CD4-positive, alpha-beta T cell treated with Interferon gamma for 1 hour (primary cell): ENCODE data around the gene SLC25A4.
"Not testable (repeated sequence)": the region's sequence is repeated elsewhere in the genome, so short reads cannot be mapped to it uniquely, and the experiment has no call there.

Source experiments
- DNase-seq: peaks from one replicate; pipeline ENCODE4 v3.0.0-alpha.2; 2020

Gene SLC25A4

DNA sequence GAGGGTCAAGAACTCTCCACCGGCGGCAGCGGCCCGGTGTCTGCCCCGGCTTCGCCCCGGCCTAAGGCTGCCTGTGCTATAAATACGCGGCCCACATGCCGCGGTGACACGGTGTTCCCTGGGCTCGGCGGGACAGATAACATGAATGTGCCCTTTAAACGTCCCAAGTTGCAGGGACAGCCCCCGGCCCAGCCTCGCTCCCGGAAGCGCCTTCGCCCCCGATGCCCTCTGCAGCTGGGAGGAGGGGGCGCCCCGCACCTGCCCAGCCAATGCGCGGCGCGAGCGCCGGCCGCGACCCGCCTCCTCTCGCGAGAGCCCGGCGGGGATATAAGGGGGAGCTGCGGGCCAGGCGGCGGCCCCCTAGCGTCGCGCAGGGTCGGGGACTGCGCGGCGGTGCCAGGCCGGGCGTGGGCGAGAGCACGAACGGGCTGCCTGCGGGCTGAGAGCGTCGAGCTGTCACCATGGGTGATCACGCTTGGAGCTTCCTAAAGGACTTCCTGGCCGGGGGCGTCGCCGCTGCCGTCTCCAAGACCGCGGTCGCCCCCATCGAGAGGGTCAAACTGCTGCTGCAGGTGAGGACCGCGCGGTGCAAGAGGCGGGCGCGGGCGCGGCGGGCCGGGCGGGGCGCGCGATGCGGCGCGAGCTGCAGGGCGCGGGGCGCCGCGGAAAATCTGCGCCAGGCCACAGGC, at the start of gene SLC25A4:
TSS of gene SLC25A4 (plus strand) at position 355 of the 689 bp plus-strand sequence. CDS start at position 462, 107 bp downstream.
- peak; percentile 84 for DNase-seq

DNA sequence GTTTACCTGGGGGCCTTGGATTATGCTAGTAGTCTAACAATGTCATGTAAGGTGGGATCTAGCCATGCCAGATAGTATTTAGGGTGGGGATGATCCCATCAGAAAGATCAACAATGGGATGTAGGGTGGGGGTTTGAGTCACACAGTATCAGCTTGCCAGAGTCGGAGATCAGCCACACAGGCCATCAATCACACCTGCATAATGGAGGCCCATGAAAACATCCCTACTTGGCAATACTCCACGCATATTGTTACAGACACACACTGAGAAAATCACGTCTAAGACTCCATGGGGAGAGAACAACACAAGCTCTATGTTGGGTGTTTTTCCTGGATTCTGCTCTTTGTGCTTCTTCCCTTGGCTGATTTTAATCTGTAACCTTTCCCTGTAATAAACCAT, 49.5 kb upstream of the SLC25A4 start:
- no peak for DNase-seq

DNA sequence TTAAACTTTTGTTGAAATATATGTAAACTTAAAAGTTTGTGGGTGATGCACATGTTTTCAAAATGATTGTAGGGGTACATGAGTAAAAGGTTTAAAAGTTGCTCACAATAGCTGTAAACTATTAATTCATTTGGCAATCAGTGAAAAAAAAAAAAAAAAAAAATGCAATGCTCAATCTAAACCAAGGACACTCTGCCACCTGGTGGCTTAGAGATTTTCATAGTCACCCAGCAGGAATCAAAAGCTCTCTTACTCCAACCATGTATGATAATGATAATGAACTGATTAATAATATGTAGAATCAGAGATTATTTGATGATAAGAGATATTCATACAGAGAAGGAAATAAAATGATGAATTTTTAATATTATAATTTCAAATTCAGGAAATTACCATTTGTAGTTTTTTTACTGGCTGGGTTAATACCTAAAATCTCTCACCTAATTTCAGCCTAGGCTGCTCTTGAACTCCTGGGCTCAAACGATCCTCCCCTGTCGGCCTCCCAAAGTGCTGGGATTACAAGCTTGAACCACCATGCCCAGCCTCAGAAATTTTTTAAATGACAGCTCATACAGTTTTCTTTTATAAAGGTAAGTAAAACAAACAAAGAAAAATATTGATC, 46.9 kb upstream of the SLC25A4 start:
- DNase-seq = no peak

DNA sequence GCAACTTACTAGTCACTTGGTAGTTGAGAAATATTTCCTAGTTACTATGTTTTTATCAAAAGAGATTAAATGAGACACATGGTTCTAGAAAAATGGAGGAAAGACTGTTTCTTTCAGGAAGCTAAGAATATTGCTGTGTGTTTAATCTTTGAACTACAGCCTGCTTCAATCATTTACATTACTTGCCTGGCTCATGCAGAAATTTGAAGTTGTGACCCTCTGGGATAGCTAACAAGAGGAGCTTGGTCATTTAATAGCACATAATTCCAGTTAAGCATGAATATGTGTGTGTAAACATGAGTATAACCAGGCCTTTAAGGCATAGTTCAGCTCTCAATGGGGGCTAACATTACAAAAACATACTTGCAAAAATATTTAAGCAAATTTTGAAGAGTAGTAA, 44.6 kb upstream of the SLC25A4 start:
- DNase-seq = no peak

DNA sequence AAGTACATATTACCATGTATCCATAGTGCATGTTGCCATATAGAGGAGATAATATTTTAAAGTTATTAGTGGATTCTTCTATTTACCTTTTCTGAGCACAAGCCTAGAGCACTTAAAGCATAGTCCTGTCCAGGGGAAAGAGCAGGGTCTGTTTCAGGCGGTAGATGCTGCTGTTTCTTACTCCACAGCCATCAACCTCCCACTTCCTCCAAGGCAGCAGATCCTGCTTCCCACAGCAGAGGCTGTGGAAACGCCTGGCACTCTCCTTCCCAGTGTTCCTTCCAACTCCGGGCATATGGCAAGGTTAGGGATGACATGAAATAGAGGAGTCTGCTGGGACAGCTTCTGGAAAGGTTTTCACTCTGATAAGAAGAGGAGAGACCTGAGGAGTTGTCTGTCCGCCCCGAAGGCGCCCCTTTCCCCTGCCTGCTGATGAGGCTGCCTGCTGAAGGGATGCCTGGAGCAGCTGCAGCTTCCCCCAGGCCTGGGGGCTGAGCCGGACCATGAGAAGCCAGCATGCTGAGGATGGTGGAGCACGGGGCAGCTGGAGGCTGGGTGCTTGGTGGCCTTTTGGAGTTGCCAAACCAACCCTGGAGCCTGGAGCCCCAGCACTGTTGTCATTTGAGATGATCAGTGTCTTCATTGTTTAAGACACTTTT, 43.9 kb upstream of the SLC25A4 start:
- DNase-seq = no peak

DNA sequence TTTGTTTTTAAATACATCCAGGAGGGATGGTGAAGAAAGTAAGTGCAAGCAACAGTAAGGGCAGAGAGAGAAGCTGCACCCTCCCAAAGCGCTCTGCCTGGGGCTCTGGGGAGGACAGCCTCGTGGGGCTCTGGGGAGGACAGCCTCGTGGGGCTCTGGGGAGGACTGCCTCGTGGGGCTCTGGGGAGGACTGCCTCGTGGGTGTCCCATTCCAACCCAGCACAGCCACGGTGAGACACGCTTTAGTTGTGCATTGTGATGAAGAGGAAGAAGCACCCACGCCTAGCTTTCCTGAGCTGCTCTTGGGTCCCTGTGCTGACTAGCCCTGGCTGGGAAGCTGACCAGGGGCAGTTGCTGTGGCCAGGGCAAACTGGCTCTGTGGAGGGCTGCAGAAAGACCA, 43.1 kb upstream of the SLC25A4 start:
- DNase-seq = no peak

DNA sequence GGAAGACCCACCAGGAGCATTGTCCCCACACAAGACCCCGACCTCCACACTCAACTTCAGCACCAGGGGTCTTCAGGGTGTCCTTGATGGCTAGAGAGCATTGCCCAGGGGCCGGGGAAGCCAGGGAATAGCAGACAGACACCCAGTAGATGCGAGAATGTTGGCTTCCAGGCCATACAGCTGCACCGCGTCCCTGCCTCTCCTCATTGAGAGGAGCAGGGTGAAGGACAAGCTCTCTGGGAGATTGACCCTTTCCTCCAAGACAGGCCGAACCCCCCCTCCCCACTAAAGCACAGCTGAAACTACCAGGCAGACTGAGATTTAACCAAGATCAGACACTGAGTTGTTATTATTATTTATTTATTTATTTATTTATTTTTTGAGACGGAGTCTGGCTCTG, 42.6 kb upstream of the SLC25A4 start:
- DNase-seq = no peak

DNA sequence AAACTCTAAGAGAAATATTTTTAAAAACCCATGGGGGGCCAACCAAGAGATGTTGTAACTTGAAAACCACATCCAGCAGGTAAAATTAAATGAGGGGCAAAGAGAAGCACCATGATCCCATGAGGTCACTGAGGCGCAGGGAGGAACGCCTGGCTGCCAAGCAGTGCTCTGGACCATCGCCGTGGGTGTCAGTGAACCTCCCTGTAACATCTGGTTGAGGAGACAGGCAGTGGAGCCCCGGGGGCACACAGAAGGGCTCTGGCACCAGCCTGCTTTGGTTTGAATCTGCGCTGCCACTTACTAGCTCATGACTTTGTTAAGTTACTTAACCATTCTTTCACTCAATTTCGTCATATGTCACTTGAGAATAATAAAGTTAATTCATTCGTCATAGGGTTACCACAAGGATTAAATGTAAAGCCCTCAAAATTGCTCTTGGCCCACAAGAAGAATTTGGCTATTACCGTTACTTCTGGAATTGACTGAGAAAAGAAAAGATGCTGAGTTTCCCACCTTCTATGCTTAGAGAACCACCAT, 41.6 kb upstream of the SLC25A4 start:
- DNase-seq = no peak

DNA sequence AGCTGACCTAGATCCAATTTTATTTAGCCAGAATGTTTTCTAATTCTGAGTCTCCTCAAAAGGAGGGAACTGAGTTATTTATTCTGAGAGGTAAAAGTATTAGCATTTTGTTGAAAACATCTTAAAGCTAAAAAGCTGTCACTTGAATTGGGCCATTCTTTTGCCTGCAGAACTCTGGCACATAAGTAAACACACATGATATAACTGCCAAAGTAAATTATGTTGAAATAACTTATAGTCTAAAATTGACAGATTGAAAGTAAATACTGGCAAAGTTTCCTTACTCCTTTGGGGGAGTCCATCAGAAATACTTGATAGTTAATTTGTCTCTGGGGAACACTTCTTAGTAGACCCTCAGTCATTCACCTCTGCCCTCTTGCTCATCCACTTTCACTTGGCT, 38.3 kb upstream of the SLC25A4 start:
- no peak for DNase-seq

DNA sequence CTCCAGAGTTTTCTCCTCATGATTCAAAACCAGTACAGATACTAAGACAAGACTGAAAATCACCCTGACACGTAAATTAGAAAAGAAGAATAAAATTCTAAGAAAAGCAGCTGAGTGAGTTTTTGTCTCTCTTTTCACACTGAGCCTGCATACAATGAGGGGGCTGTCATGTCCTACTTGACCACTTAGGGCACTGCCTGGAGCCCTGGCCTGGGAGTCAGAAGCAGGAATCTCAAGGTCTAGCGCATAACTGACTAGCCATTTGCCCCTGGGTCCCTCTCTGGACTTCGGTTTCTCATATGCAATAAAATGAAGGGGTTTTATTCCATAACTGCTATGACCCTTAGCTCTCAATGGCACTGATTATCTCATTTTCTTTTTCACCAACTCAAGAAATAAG, 36.7 kb upstream of the SLC25A4 start:
- no peak for DNase-seq

DNA sequence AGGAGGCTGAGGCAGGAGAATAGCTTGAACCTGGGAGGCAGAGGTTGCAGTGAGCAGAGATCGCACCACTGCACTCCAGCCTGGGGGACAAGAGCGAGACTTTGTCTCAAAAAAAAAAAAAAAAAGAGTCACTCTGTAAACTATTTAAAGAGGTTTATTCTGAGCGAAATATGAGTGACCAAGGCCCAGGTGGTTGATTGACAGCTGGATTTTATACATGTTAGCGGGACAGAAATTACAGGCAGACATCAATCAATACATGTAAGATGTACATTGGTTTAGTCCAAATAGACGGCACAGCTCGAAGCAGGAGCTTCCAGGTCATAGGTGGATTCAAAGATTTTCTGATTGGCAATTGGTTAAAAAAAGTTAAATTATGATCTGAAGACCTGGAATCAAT, 35.5 kb upstream of the SLC25A4 start:
- not testable (repeated sequence) for DNase-seq

DNA sequence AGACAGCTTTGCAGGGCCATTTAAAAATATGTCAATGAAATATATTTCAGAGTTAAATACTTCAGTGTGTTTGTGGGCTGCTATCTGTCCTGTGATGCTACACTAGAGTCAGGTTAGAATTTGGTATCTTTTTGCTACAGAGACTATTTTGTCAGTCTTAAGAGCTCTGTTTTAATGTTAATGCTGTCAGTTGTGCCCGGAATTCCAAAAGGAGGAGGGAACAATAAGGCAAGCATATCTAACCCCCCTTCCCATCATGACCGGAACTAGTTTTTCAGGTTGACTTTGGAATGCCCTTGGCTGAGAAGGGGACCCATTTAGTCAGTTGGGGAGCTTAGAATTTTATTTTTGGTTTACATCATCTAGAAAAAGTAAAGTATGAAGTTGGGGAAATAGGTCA, 34.9 kb upstream of the SLC25A4 start:
- DNase-seq = no peak

DNA sequence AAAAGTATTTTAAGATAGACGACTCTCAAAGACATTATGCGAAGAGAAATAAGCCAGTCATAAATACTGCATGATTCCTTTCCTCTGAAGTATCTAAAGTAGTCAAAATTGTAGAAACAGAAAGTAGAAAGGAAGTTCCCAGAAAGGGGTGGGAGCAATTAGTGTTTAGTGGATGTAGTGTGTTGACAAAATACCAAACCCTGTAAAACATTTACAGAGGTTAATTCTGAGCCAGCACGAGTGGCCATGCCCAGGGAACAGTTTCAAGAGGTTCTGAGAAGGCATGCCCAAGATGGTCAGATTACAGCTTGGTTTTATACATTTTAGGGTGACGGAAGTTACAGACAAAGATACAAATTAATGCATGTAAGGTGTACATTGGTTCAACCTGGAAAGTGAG, 34.4 kb upstream of the SLC25A4 start:
- DNase-seq = no peak

DNA sequence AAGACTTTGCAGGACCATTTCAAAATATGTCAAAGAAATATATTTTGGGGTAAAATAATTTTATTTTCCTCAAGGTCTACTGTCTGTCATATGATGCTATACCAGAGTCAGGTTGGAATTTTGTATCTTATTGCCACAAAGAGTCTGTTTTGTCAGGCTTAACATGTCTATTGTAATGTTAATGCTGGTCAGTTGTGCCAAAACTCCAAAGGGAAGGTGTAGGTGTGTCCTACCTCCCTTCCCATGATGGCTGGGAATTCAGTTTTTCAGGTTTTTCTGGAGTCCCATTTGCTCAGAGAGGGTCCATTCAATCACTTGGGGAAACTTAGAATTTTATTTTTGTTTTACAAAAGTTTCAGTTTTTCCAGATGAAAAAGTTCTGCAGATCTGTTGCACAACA, 33.3 kb upstream of the SLC25A4 start:
- DNase-seq = no peak

DNA sequence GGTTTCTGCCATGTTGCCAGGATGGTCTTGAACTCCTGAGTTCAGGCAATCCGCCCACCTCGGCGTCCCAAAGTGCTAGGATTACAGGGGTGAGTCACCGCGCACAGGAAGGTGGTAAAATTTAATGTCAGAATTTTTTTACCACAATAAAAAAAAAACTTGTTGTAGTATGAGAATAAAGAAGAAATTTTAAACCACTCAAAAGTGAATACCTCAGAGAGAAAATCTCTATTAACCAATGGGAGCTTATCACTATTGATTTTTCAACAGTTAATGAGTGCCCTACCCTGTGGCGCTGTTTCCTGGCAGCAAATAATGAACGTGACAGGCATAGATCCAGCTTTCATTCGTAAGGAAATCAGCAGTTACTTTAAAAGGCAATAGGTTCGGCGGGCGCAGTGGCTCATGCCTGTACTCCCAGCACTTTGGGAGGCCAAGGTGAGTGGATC, 32.7 kb upstream of the SLC25A4 start:
- no peak for DNase-seq

DNA sequence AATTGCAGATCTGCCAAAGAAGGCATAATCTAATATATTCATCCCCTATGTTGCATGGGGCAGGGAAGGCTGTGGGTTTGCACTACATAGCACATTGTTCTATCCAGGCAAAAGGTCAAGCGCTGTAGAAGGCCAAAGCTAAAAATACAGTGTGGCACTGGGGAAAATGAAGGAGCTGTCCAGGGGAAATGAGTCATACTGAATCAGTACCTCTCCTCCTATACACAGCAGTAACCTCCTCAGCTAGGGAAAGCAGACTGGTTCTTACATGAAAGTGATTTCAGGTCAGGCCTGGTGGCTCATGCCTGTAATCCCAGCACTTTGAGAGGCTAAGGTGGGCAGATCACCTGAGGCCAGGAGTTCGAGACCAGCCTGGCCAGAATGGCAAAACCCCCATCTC, 31.0 kb upstream of the SLC25A4 start:
- DNase-seq = no peak

DNA sequence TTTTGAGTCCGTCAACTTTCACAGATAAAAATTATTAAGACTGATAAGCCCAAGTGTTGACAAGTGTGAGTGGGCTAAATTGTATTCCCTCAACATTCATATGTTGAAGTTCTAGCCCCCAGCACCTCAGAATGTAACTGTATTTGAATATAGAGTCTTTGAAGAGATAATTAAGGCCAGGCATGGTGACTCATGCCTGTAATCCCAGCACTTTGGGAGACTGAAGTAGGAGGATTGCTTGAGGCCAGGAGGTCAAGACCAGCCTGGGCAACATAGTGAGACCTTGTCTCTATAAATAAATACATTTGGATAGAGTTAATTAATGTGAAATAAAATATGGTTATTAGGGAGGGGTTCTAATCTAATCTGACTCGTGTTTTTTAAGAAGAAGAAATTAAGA, 29.7 kb upstream of the SLC25A4 start:
- DNase-seq = no peak

DNA sequence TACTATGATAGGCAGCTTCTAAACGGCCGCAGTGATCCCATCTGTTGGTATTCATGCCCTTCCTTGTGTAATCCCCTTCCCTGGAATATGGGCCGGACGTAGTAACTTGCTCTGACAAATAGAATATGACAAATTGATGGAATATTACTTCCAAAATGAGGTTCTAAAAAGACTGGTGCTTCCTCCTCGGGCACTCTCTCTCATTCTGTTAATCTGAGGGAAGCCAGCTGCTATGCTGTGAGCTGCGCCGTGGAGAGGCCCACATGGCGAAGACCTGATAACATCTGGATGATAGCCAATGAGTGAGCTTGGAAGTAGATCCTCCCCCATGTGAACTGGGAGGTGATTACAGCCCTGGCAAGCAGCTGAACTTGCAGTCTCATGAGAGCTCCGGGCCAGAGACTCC, 27.2 kb upstream of the SLC25A4 start:
- DNase-seq = no peak

DNA sequence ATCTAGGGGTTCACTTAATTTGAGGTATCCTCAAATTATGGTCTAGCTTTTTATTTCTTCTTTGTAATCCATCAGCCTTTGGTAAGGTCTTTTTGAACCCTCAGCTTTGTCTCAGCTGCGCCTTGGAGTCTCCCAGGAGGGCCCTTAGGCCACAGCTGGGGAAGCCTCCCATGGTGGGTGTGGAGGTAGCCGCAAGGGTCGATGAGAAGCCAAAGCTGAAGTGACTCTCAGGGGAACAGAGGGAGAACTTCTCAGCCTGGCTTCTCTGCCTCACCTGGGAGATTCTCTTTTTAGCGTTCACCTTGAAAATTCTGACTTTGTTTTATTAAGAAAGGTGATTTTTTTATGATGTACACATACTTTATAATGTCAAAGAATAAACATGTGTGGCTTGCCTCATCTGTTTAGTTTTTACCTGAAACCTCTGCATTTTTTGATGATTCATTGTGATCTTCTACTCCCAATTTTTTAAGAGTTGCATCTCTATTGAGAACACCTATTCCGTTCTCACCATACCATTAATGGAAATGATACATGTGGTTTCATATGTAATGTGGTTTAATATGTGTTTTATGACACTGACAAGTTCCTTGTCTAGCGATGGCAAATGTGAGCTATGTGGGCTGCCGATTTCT, 25.6 kb upstream of the SLC25A4 start:
- DNase-seq = no peak

DNA sequence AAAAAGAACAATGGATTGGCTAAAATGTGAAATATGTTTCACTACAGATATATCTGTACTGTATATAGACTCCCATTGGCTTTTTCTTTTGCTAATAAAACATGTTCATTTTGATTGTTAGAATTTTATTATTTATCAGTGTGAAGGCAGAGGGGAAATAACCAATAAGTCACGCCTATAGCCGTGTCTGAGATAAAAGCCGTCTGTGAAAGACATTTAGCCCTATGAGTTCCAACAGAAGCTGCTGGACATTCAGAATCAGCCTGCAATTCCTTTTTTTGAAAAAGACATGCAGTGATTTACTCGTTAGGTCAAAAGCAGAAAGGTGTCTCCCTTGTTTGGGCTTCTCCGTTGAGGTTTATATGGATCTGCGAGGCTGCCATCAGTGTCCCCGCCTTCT, 24.2 kb upstream of the SLC25A4 start:
- no peak for DNase-seq

DNA sequence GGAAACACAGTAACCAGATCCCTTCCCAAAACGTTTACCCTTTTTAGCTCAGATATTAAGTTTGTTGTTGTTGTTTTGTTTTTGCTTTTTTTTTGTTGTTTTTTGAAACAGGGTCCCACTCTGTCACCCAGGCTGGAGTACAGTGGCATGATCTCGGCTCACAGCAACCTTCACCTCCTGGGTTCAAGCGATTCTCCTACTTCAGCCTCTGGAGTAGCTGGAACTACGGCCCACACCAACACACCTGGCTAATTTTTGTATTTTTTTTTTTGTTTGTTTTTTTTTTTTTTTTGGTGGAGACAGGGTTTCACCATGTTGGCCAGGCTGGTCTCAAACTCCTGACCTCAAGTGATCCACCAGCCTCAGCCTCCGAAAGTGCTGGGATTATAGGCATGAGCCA, 23.6 kb upstream of the SLC25A4 start:
- DNase-seq = not testable (repeated sequence)

DNA sequence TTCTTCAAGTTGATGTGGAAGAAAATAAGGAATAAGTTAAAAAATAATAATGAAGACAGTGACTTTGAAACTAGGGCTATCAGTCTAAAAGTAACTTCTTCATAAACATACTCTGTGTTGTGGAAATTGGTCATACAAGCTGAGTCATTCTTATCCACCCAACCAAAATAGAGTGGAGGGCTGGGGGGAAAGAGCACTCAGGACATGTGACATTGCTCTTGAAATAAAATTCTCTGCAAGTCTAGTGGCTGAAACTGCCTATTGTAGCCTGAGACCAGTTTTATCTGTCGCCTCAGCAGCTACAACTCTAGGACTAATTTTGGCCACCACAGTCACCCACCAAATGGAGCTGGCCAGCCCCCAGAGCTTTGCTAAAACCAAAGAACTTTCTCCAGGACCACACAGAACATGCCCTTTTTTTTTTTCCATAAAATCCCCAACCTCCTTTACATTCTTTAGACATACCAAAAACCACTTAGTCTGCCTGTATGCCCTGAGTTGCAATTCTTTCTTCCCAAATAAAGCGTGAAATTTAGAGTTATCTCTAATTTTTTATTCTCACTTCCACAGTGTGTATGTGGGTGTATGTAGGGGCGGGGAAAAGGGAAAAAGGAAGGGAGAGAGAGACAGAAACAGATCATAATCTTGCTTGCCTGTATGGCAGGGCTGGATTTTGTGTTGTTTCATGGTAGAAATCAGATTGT, 23.0 kb upstream of the SLC25A4 start:
- DNase-seq = no peak

DNA sequence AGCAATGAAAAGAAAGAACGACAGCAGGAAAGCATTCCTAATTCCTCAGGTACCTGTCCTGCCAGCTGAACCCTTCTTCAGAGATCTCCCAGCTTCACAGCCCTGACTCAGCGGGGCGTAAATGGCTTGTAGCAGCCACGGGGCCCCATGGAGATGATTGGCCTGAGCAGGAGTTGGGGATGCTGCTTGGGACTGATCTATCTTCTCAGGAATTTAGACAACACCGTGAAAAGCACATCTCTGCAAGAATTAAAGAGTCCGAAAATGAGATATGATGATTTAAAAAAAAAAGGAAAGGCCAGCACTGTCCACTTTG, 22.5 kb upstream of the SLC25A4 start:
- DNase-seq = no peak
